Ammon's horn (tissue), 1 donor: ENCODE data around the gene PIAS1.
A peak's percentile ranks its signal among the peaks of the same experiment; 100 is the strongest.
"Not testable (repeated sequence)": the region's sequence is repeated elsewhere in the genome, so short reads cannot be mapped to it uniquely, and the experiment has no call there.

Experiments used
- DNase-seq: peaks from one replicate; pipeline ENCODE4 v3.0.0-alpha.2; 2016; ENCODE audit warnings: low spot score

The PIAS1 gene

GRCh38 chr15:68034719-68035293 is 19.3 kb upstream of the PIAS1 start:
- no peak for DNase-seq

- DNase-seq, result no peak
These were observed 15.9 kb upstream of the PIAS1 start for GRCh38 chr15:68038246-68038645.

GRCh38 chr15:68040144-68040543 is 14.0 kb upstream of the PIAS1 start:
- no peak for DNase-seq

GRCh38 chr15:68042156-68042854 is 11.8 kb upstream of the PIAS1 start:
- no peak for DNase-seq

GRCh38 chr15:68042855-68043222 is 11.3 kb upstream of the PIAS1 start:
- no peak for DNase-seq

- DNase-seq, result no peak
These were observed 8.5 kb upstream of the PIAS1 start for GRCh38 chr15:68045289-68046265.

- no peak for DNase-seq
These were observed 6.3 kb upstream of the PIAS1 start for GRCh38 chr15:68047826-68048225.

GRCh38 chr15:68051109-68051508 is 3.0 kb upstream of the PIAS1 start:
- DNase-seq, result no peak

- DNase-seq, result no peak
These were observed 2.2 kb upstream of the PIAS1 start for GRCh38 chr15:68051907-68052306.

GRCh38 chr15:68052431-68052830 is 1.7 kb upstream of the PIAS1 start:
- DNase-seq, result no peak

GRCh38 chr15:68053001-68053400 is 1.1 kb upstream of the PIAS1 start:
- DNase-seq, result no peak

- DNase-seq, result peak; percentile 52
These were observed 611 bp downstream of the PIAS1 start for GRCh38 chr15:68054628-68055223.

- DNase-seq, result peak; percentile 39
These were observed 1.1 kb downstream of the PIAS1 start for GRCh38 chr15:68055224-68055705.

- no peak for DNase-seq
These were observed 2.2 kb downstream of the PIAS1 start for GRCh38 chr15:68056097-68056865.

GRCh38 chr15:68057034-68057433 is 2.9 kb downstream of the PIAS1 start:
- no peak for DNase-seq

GRCh38 chr15:68057758-68058157 is 3.6 kb downstream of the PIAS1 start:
- DNase-seq, result no peak

GRCh38 chr15:68058970-68059369 is 4.9 kb downstream of the PIAS1 start:
- not testable (repeated sequence) for DNase-seq

GRCh38 chr15:68059630-68060029 is 5.5 kb downstream of the PIAS1 start:
- no peak for DNase-seq

- no peak for DNase-seq
These were observed 7.1 kb downstream of the PIAS1 start for GRCh38 chr15:68061171-68061570.

GRCh38 chr15:68061602-68062001 is 7.5 kb downstream of the PIAS1 start:
- DNase-seq, result no peak

GRCh38 chr15:68062214-68062613 is 8.1 kb downstream of the PIAS1 start:
- no peak for DNase-seq
